Stomach (tissue), 9 donors: ENCODE results near the gene CELA2A. TPM values are rescaled to one million over a fixed set of nuclear protein-coding genes. Genes with fewer than 3 reads are reported as not detected.

ENCODE experiments used
- DNase-seq, 2 donors: peaks; one replicate each; pipeline versions ENCODE4 v3.0.0 to v3.0.0-alpha.2; 2013 to 2019
- H3K27ac ChIP-seq, 5 donors: fragments of 200-600 bp in 4 of 5; sonication (generic) in 4 of 5; one replicate each; pipeline ENCODE4 v1.5.1; 2013 to 2019; ENCODE audit warnings: mild to moderate bottlenecking in 1 of 5, moderate library complexity in 1 of 5
- H3K27me3 ChIP-seq, 3 donors: fragments of 200-600 bp; sonication (generic); one replicate each; pipeline ENCODE4 v1.5.1; 2017 to 2019; ENCODE audit warnings: mixed run types in 1 of 3
- H3K36me3 ChIP-seq, 4 donors: fragments of 200-600 bp; sonication (generic); 1 replicate in 3 of 4; 2 replicates in 1 of 4; pipeline ENCODE4 v1.5.1; 2016 to 2019
- H3K4me1 ChIP-seq, 4 donors: fragments of 200-600 bp; sonication (generic); one replicate each; pipeline ENCODE4 v1.5.1; 2016 to 2019
- H3K4me3 ChIP-seq, 4 donors: fragments of 200-600 bp; sonication (generic) in 3 of 4; one replicate each; pipeline ENCODE4 v1.5.1; 2016 to 2019; ENCODE audit warnings: mild to moderate bottlenecking in 1 of 4
- H3K9me3 ChIP-seq, 4 donors: fragments of 200-600 bp; sonication (generic); one replicate each; pipeline ENCODE4 v1.5.1; 2016 to 2019
- EP300 ChIP-seq: sonication (generic); formaldehyde crosslinking; IDR thresholded peaks from one replicate; pipeline ENCODE4 v1.6.1; 2017; ENCODE audit warnings: antibody characterized with exemption
- POLR2A ChIP-seq, 4 donors: fragments of 450-650 bp; IDR thresholded peaks; one replicate each; pipeline ENCODE4 v1.6.1; 2016; ENCODE audit warnings: antibody characterized with exemption in 4 of 4, control low read depth in 2 of 4, mild to moderate bottlenecking in 1 of 4, moderate library complexity in 1 of 4
- POLR2AphosphoS5 ChIP-seq, 3 donors: sonication (generic); formaldehyde crosslinking; IDR thresholded peaks; one replicate each; pipeline ENCODE4 v1.6.1; 2016; ENCODE audit warnings: antibody characterized with exemption in 3 of 3
- WGBS, 5 donors: extraction: QIAGEN DNeasy Blood & Tissue Kit in 3 of 5; methylation state at CpG; one replicate each; pipeline versions ENCODE4 v1.1.5 to v1.1.7; 2013 to 2018; 5-methylcytosine and 5-hydroxymethylcytosine counted together
- intact Hi-C: fragments of 100-400 bp; cut with DNase I; formaldehyde crosslinking; loops from one replicate; pipeline ENCODE4 v1.15.1; 2023; ENCODE audit warnings: low total_unique reads
- polyA plus RNA-seq, 3 donors: library from polyadenylated mRNA; stranded (reverse); fragments of 200-250 nt; gene quantifications; one replicate each; pipeline ENCODE4 v1.2.3, GENCODE V29; 2013
- total RNA-seq, 5 donors: library from RNA; depleted of rRNA; stranded (reverse); fragments of >200 nt; gene quantifications; one replicate each; pipeline versions ENCODE4 v1.1.0 to v1.2.3, GENCODE V29; 2014 to 2016
- TF ChIP-seq, protein P1 (sequence below), 7 experiments: fragments of 450-650 bp in 4 of 7; fragments of 200-600 bp in 3 of 7; sonication (generic) in 3 of 7; IDR thresholded peaks; one replicate each; pipeline ENCODE4 v1.5.1; 2016 to 2019; ENCODE audit warnings: antibody characterized with exemption in 7 of 7, control low read depth in 2 of 7, mild to moderate bottlenecking in 1 of 7
- donor health status: healthy with polysubstance abuse.
- donor health status: Bipolar disorder and iron deficiency.
- donor health status: healthy.

The CELA2A gene
- total and polyA plus RNA-seq, 8 donors = 0.43 to 3.1 (median 1.1) TPM; not detected in 4

DNA sequence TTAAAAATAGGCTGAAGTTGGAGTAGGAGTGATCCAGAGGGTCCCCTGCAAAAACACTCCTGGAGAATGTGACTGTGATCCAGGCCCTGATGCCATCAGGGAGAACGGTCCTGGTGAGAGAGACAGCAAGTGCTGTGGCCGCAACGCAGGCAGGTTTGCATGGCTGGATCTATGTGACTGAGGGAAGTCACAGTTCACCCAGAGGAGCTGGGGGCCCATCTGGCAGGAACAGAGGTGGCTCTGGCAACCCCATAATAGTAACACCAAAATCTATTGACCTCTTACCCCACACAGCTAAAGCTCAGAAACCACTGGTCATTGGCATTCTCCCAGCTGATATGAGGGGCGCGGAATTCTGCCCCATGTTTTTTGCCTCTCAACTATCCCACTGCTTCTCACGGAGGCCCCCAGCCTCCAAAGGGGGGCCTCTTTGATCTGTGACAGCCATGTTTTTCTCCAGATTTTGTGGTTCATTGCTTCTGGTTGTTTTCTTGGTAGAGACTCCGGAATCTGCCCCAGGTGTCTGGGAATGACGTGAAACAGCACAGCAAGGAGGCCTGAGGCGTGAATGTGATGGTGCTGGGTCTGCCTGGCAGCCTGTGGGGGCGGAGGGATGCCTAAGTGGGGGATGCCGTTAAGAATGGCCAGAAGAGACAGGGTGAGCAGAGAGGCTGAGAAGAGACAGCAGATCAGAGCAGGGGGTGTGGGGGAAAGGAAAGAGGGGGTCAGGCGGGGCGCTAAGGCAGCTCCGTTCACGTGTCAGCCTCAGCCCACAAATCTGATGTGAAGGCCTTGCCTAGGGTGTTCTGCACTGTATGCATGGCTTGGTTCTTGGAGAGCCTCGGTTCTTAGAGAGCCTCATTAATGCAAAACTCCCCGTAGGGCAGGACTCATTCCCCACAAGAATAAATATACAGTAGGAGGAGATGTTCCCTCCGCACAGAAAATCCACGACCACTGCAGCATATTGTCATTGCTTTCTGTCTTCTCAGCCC, 43.9 kb downstream of the CELA2A start:
- H3K36me3 ChIP-seq = peaks cover 12 to 67% (median 64%) of the 10 kb centered on the region in 4 donors
- H3K9me3 ChIP-seq = no peaks in the 10 kb centered on the region
- H3K27me3 ChIP-seq = no peaks in the 10 kb centered on the region
- no peak overlapping the region for H3K27ac ChIP-seq
- DNase-seq = no peak
- no peak overlapping the region for H3K4me3 ChIP-seq
- intact Hi-C loops = loop anchor here (10.0 kb wide), 1 partner anchor 176 kb away; no protein-coding TSS in a partner anchor
- TF ChIP-seq, protein P1, sequence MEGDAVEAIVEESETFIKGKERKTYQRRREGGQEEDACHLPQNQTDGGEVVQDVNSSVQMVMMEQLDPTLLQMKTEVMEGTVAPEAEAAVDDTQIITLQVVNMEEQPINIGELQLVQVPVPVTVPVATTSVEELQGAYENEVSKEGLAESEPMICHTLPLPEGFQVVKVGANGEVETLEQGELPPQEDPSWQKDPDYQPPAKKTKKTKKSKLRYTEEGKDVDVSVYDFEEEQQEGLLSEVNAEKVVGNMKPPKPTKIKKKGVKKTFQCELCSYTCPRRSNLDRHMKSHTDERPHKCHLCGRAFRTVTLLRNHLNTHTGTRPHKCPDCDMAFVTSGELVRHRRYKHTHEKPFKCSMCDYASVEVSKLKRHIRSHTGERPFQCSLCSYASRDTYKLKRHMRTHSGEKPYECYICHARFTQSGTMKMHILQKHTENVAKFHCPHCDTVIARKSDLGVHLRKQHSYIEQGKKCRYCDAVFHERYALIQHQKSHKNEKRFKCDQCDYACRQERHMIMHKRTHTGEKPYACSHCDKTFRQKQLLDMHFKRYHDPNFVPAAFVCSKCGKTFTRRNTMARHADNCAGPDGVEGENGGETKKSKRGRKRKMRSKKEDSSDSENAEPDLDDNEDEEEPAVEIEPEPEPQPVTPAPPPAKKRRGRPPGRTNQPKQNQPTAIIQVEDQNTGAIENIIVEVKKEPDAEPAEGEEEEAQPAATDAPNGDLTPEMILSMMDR (IDR thresholded peaks at IDR 0.05) = no peak
- TF ChIP-seq EP300 (no peak), POLR2AphosphoS5 (IDR thresholded peaks at IDR 0.05) (no peak), POLR2A (IDR thresholded peaks at IDR 0.05) (no peak)
- peaks cover 0 to 6% (median 0%) of the 10 kb centered on the region in 4 donors for H3K4me1 ChIP-seq
- 76 to 84% (median 78%) methylated on average over 19 of the region's 19 CpGs for WGBS, 5 donors

DNA sequence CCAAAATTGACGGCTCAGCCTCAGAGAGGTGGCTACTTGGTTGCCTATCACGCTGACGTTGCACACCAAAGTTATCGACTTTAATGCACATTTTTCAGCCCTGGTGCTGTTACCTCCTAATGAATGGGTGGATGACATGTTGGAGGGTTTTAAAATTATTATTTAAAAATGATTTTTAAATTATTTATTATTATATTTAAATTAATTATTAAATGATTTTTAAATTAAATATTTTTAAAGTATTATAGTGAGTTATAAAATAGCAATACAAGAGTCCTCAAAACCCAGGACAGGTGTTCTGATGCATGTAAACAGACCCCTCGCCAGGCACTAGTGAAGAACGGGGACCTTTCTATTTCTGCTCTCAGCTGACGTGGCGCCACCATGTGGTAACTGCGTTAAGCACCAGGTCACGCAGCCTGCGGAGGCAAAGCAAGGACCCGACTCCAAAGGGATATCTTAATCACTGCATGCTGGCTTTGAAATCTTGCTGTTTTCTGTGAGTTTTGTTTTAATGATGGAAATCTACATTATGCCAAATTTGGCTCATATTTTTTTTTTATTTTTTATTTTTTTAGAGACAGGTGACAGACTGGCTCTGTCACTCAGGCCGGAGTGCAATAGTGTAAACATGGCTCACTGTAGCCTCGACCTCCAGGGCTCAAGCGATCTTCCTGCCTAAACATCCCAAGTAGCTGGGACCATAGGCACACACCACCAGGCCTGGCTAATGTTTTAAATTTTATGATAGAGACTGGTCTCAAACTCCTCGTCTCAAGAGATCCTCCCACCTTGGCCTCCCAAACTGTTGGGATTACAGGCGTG, 44.9 kb downstream of the CELA2A start:
- H3K4me3 ChIP-seq = no peak overlapping the region
- H3K27me3 ChIP-seq = no peaks in the 10 kb centered on the region
- intact Hi-C loops = loop anchor here (10.0 kb wide), 1 partner anchor 177 kb away; no protein-coding TSS in a partner anchor
- peaks cover 12 to 76% (median 71%) of the 10 kb centered on the region in 4 donors for H3K36me3 ChIP-seq
- no peak for TF ChIP-seq POLR2A (IDR thresholded peaks at IDR 0.05)
- TF ChIP-seq, protein P1 (IDR thresholded peaks at IDR 0.05) = peak in 5 of 7 experiments; percentile 53 to 65 (median 58)
- peak; percentile 79 to 84 for DNase-seq
- H3K27ac ChIP-seq = no peak overlapping the region
- H3K4me1 ChIP-seq = peaks cover 0 to 6% (median 0%) of the 10 kb centered on the region in 4 donors
- WGBS, 5 donors = 54 to 59% (median 57%) methylated on average over 17 of the region's 17 CpGs
- no peaks in the 10 kb centered on the region for H3K9me3 ChIP-seq

DNA sequence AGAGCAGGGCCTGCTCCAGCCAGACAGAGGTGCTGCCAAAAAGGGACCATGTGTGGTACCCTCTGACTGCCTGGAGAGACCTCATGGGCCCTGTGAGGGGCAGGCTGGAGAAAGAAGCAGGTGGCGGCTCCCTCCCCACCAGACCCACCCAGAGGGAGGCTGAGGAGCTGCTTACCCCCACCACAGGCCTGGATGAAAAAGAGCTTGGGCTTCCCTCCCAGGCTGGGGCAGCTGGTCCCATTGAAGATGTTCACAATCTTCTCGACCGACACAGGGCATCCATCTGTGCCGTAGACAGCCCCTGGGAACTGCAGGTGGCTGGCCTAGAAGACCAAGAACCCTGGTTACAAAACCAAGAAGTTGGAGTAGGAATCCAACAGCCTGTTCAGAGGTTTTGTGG, 47.9 kb downstream of the CELA2A start:
- WGBS, 5 donors = 92 to 100% (median 95%) methylated on average over 1 to 4 of the region's 4 CpGs
- intact Hi-C loops = loop anchor here (10.0 kb wide), 1 partner anchor 180 kb away; no protein-coding TSS in a partner anchor
- H3K27ac ChIP-seq = no peak overlapping the region
- DNase-seq = no peak
- peaks cover 0 to 6% (median 0%) of the 10 kb centered on the region in 4 donors for H3K4me1 ChIP-seq
- H3K9me3 ChIP-seq = no peaks in the 10 kb centered on the region
- no peaks in the 10 kb centered on the region for H3K27me3 ChIP-seq
- TF ChIP-seq EP300 (no peak), POLR2AphosphoS5 (IDR thresholded peaks at IDR 0.05) (no peak), POLR2A (IDR thresholded peaks at IDR 0.05) (no peak)
- TF ChIP-seq, protein P1 (IDR thresholded peaks at IDR 0.05) = no peak
- no peak overlapping the region for H3K4me3 ChIP-seq
- peaks cover 12 to 78% (median 76%) of the 10 kb centered on the region in 4 donors for H3K36me3 ChIP-seq

DNA sequence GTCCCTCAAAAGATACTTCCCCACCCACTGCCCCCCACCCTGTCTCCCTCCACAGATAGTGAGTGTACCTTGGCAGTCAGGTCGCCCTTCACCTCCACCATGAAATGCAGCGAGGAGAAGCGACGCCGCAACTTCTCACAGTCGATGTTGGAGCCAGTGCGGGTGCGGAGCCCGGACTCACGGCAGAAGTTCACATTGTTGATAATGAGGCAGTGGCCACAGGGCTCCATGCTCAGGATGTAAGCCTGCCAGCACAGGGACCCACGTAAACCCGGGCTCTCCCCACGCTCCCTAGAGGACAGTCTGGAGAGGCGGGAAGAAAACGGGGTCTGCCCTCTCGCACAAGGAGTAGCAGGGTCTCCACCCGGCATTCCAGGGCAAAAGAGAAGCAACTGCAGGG, 50.3 kb downstream of the CELA2A start:
- Histone ChIP-seq H3K4me3 (no peak overlapping the region), H3K36me3 (peaks cover 12 to 68% (median 64%) of the 10 kb centered on the region in 4 donors), H3K4me1 (peaks cover 0 to 11% (median 5%) of the 10 kb centered on the region in 4 donors), H3K9me3 (no peaks in the 10 kb centered on the region), H3K27me3 (no peaks in the 10 kb centered on the region), H3K27ac (no peak overlapping the region)
- intact Hi-C loops = loop anchor here (10.0 kb wide), 1 partner anchor 182 kb away; no protein-coding TSS in a partner anchor
- no peak for DNase-seq
- 93 to 98% (median 97%) methylated on average over 17 of the region's 17 CpGs for WGBS, 5 donors
- TF ChIP-seq POLR2A (IDR thresholded peaks at IDR 0.05) = no peak
- TF ChIP-seq EP300 = no peak
- TF ChIP-seq, protein P1 (IDR thresholded peaks at IDR 0.05) = no peak
- TF ChIP-seq POLR2AphosphoS5 (IDR thresholded peaks at IDR 0.05) = no peak
